Retina (tissue), 1 donor: ENCODE results near the gene MRPS14.

Experiments used
- DNase-seq: peaks from one replicate; pipeline ENCODE4 v3.0.0-alpha.2; 2016

MRPS14 gene

GRCh38 chr1:174982971-174983689 is 40.1 kb downstream of the MRPS14 start:
- DNase-seq: peak; percentile 28

- no peak for DNase-seq
Observed at GRCh38 chr1:174976436-174977108, 46.7 kb downstream of the MRPS14 start.

GRCh38 chr1:174975764-174976163 is 47.5 kb downstream of the MRPS14 start:
- DNase-seq: no peak

GRCh38 chr1:174974711-174975119 is 48.5 kb downstream of the MRPS14 start:
- DNase-seq: peak; percentile 17

GRCh38 chr1:174971902-174972301 is 51.3 kb downstream of the MRPS14 start:
- DNase-seq: peak; percentile 8

- no peak for DNase-seq
Observed at GRCh38 chr1:174971466-174971865, 51.8 kb downstream of the MRPS14 start.

GRCh38 chr1:174969977-174970376 is 53.2 kb downstream of the MRPS14 start:
- DNase-seq: no peak

GRCh38 chr1:174968750-174969244 is 54.4 kb downstream of the MRPS14 start:
- DNase-seq: no peak

- DNase-seq: no peak
Observed at GRCh38 chr1:174967845-174968705, 55.1 kb downstream of the MRPS14 start.

GRCh38 chr1:174966008-174966572 is 57.1 kb downstream of the MRPS14 start:
- no peak for DNase-seq

GRCh38 chr1:174965362-174966007 is 57.7 kb downstream of the MRPS14 start:
- no peak for DNase-seq

- no peak for DNase-seq
Observed at GRCh38 chr1:174964972-174965361, 58.3 kb downstream of the MRPS14 start.

GRCh38 chr1:174964261-174964971 is 58.8 kb downstream of the MRPS14 start:
- DNase-seq: no peak

GRCh38 chr1:174963529-174964125 is 59.6 kb downstream of the MRPS14 start:
- DNase-seq: no peak
